ENCODE results near the gene SERPINH1. TPM values are rescaled to one million over a fixed set of nuclear protein-coding genes. Genes with fewer than 3 reads are reported as not detected.

Gene SERPINH1
- total RNA-seq, 1 donor from 2014 or later = 24.1 TPM

DNA sequence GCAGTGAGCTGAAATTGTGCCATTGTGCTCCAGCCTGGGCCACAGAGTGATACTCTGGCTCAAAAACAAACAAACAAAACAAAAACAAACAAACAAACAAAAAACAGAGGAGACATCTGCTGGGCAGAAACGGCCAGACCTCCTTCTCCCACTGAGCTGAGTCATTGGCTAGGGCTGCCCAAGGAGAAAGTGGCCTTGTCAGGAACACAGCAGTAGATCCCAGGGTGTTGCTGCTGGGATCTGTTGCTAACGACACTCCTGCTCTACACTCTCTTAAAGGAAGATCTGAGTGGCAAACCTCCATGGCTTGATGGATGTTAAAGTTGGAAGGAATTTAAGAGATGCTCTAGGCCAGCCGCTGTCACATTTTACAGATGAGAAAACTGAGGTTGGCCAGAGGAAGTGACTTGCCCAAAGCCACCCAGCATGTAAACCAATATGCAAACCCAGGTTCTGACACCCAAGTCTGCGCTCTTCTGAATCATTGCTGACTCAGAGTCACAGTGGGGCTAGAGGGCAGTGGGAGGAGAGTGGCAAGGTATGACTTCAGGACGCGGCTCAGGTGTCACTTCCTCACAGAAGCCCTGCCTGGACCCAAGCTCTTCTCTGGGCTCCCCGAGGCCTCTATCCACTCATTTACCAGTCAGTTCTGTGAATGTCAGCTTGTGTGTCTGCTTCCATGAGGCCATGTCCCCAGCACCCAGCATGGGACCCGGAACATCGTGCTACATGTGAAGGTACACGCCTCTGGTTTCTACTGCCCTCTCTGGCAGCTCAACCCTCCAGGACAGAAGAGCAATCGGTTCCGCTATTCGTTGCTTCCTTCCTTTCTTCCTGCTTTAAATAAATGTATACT, 25.0 kb upstream of the SERPINH1 start:
- Mint-ChIP-seq H3K4me1 (ENCODE audit: low read depth) (peaks cover 40% of the 10 kb centered on the region), H3K9me3 (no peaks in the 10 kb centered on the region), H3K4me3 (peak overlapping the region; percentile 63), H3K27me3 (ENCODE audit: insufficient read depth) (no peaks in the 10 kb centered on the region), H3K27ac (peak overlapping the region; percentile 64), H3K36me3 (ENCODE audit: low read depth) (no peaks in the 10 kb centered on the region)
- DNase-seq (ENCODE audit: low spot score) = peak; percentile 35
- intact Hi-C loops (cut with micrococcal nuclease) = loop anchor here (1.0 to 10.0 kb wide), 4 partner anchors 92 to 392 kb away; partner anchors contain the start of gene MAP6

- no peaks in the 10 kb centered on the region for H3K9me3 Mint-ChIP-seq
- no peak for DNase-seq (ENCODE audit: low spot score)
- H3K27ac Mint-ChIP-seq = peak overlapping the region; percentile 33
- no peaks in the 10 kb centered on the region for H3K27me3 Mint-ChIP-seq (ENCODE audit: insufficient read depth)
- no peaks in the 10 kb centered on the region for H3K36me3 Mint-ChIP-seq (ENCODE audit: low read depth)
- intact Hi-C loops (cut with micrococcal nuclease) = loop anchor here (1.0 to 10.0 kb wide), 4 partner anchors 92 to 393 kb away; partner anchors contain the start of gene MAP6
- H3K4me3 Mint-ChIP-seq = no peak overlapping the region
- H3K4me1 Mint-ChIP-seq (ENCODE audit: low read depth) = peaks cover 35% of the 10 kb centered on the region
Observed at GRCh38 chr11:75537740-75538139, 24.3 kb upstream of the SERPINH1 start.

DNA sequence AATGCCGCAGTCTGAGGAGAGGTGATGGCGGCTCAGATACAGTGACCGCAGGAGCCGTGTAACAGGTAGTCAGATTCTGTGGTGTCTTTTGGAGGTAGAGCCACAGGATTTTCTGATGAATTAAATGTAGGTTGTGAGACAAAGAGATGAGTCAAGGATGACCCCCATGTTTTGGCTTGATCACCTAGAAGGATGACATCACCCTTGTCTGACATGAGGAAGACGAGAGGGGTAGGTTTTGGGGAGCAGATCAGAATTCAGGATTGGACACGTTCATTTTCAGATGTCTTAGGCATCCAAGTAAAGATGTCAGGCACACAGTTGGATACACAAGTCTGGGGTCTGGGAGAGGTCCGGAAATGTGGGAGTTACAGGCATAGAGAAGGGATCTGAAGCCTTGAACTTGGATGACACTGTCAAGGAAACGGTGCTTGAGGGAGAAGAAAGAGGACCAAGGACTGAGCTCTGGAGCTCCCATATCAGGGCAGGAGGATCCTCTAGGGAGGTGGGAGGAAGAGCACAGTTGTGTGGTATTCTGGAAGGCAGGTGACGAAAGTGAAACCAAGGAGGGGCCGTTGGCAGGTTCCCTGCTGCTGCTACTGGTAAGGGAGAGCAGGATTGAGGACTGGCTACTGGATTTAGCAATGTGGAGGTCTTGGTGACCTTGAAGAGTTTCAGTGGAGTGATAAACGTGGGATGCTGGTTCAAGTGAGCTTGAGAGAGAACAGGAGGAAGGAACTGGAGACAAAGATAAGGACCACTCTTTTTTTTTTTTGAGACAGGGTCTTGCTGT, 23.7 kb upstream of the SERPINH1 start:
- Mint-ChIP-seq H3K9me3 (no peaks in the 10 kb centered on the region), H3K27ac (peak overlapping the region; percentile 33), H3K4me3 (no peak overlapping the region), H3K27me3 (ENCODE audit: insufficient read depth) (no peaks in the 10 kb centered on the region), H3K36me3 (ENCODE audit: low read depth) (no peaks in the 10 kb centered on the region), H3K4me1 (ENCODE audit: low read depth) (peaks cover 35% of the 10 kb centered on the region)
- no peak for DNase-seq (ENCODE audit: low spot score)
- intact Hi-C loops (cut with micrococcal nuclease) = loop anchor here (5.0 to 10.0 kb wide), 2 partner anchors 129 to 394 kb away; partner anchors contain the start of gene MAP6

DNA sequence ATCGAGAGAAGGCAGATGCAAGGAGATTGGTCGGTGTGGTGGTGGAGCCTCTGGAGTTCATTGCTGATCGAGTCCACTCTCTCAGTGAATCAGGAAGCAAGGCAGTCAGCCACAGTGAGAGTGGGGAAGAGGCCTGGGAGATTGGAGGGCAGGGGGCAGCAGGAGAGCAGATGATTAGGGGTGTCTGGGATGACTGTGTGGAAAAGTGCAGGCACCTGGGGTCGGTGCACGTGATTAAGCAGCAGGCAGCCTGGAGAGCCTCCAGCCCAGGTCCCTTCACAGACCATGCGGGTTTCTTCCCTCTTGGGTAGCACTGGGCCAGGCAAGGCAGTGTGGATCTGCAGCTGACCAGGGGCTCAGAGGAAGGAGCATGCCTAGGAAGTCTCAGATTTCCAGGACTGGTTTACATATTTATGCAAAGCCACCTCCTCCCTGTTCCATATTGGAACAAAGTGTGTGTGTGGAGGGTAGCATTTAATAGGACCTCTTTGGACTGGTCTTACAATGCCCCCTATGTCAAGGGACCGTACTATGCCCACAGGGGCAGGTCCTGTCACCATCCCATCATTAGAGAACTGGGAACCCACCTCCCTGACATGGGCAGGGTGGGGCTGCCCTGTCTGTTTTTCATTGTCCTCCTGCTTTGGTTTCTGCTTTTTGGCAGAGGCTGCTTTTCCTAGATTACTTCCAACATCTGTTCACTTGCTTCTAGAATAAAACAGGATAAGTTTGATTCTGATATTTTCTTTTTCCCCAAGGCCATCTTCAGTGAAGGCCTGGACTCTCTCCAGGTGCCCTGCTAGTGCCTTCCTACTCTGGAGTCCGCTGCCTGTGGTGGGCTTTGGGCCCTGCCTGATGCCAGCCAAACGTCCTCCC, 22.4 kb upstream of the SERPINH1 start:
- no peak overlapping the region for H3K4me3 Mint-ChIP-seq
- no peak overlapping the region for H3K27ac Mint-ChIP-seq
- no peak for DNase-seq (ENCODE audit: low spot score)
- peaks cover 30% of the 10 kb centered on the region for H3K4me1 Mint-ChIP-seq (ENCODE audit: low read depth)
- H3K36me3 Mint-ChIP-seq (ENCODE audit: low read depth) = no peaks in the 10 kb centered on the region
- H3K9me3 Mint-ChIP-seq = no peaks in the 10 kb centered on the region
- peaks cover 5% of the 10 kb centered on the region for H3K27me3 Mint-ChIP-seq (ENCODE audit: insufficient read depth)
- intact Hi-C loops (cut with micrococcal nuclease) = loop anchor here (5.0 to 10.0 kb wide), 2 partner anchors 128 to 395 kb away; partner anchors contain the start of gene MAP6

GRCh38 chr11:75541193-75542087, 20.6 kb upstream of the SERPINH1 start:
- Mint-ChIP-seq H3K4me1 (ENCODE audit: low read depth) (peaks cover 23% of the 10 kb centered on the region), H3K27ac (no peak overlapping the region)
- intact Hi-C loops (cut with micrococcal nuclease) = no loop called here

GRCh38 chr11:75542088-75542438, 20.0 kb upstream of the SERPINH1 start:
- Mint-ChIP-seq H3K27me3 (ENCODE audit: insufficient read depth) (peaks cover 13% of the 10 kb centered on the region), H3K27ac (no peak overlapping the region), H3K9me3 (no peaks in the 10 kb centered on the region), H3K4me3 (no peak overlapping the region), H3K36me3 (ENCODE audit: low read depth) (no peaks in the 10 kb centered on the region), H3K4me1 (ENCODE audit: low read depth) (peaks cover 16% of the 10 kb centered on the region)
- no peak for DNase-seq (ENCODE audit: low spot score)
- intact Hi-C loops (cut with micrococcal nuclease) = no loop called here

More at GRCh38 chr11:75541193-75542087, 20.6 kb upstream of the SERPINH1 start:
- H3K4me3 Mint-ChIP-seq = no peak overlapping the region
- H3K9me3 Mint-ChIP-seq = no peaks in the 10 kb centered on the region
- DNase-seq (ENCODE audit: low spot score) = no peak
- H3K27me3 Mint-ChIP-seq (ENCODE audit: insufficient read depth) = peaks cover 11% of the 10 kb centered on the region
- H3K36me3 Mint-ChIP-seq (ENCODE audit: low read depth) = no peaks in the 10 kb centered on the region

- no peak for DNase-seq (ENCODE audit: low spot score)
- intact Hi-C loops (cut with micrococcal nuclease) = no loop called here
- Mint-ChIP-seq H3K9me3 (no peaks in the 10 kb centered on the region), H3K27ac (no peak overlapping the region), H3K4me3 (no peak overlapping the region), H3K4me1 (ENCODE audit: low read depth) (no peaks in the 10 kb centered on the region), H3K36me3 (ENCODE audit: low read depth) (no peaks in the 10 kb centered on the region), H3K27me3 (ENCODE audit: insufficient read depth) (peaks cover 15% of the 10 kb centered on the region)
Observed at GRCh38 chr11:75543806-75544205, 18.2 kb upstream of the SERPINH1 start.

DNA sequence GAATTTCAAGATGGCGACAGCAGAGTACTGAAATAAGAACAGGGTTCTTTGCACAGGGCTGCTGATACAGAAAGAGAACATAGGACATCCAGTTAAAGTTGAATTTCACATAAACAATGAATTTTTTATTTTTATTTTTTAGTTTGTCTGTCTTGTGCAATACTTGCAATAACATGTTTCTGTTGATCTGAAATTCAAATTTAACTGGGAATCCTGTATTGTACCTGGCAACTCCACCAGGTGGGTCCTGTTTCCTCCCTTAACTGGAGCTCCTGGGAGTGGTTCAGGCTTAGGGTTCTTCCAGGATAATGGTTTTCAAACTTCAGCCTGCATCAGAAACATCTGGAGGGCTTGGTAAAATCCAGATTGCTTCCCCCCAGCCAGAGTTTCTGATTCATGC, 14.9 kb upstream of the SERPINH1 start:
- H3K9me3 Mint-ChIP-seq = no peaks in the 10 kb centered on the region

GRCh38 chr11:75547617-75548058, 14.4 kb upstream of the SERPINH1 start:
- H3K9me3 Mint-ChIP-seq = no peaks in the 10 kb centered on the region
- intact Hi-C loops (cut with micrococcal nuclease) = loop anchor here (1.0 kb wide), 2 partner anchors 15 to 30 kb away; partner anchors contain the start of gene SERPINH1
- no peak for DNase-seq (ENCODE audit: low spot score)
- H3K27ac Mint-ChIP-seq = no peak overlapping the region
- H3K27me3 Mint-ChIP-seq (ENCODE audit: insufficient read depth) = peaks cover 15% of the 10 kb centered on the region
- no peaks in the 10 kb centered on the region for H3K36me3 Mint-ChIP-seq (ENCODE audit: low read depth)
- no peaks in the 10 kb centered on the region for H3K4me1 Mint-ChIP-seq (ENCODE audit: low read depth)
- no peak overlapping the region for H3K4me3 Mint-ChIP-seq

More for the DNA sequence above, 14.9 kb upstream of the SERPINH1 start:
- intact Hi-C loops (cut with micrococcal nuclease) = loop anchor here (1.0 kb wide), 2 partner anchors 15 to 30 kb away; partner anchors contain the start of gene SERPINH1
- H3K4me1 Mint-ChIP-seq (ENCODE audit: low read depth) = no peaks in the 10 kb centered on the region
- H3K4me3 Mint-ChIP-seq = no peak overlapping the region
- H3K36me3 Mint-ChIP-seq (ENCODE audit: low read depth) = no peaks in the 10 kb centered on the region
- no peak for DNase-seq (ENCODE audit: low spot score)
- no peak overlapping the region for H3K27ac Mint-ChIP-seq
- peaks cover 15% of the 10 kb centered on the region for H3K27me3 Mint-ChIP-seq (ENCODE audit: insufficient read depth)

DNA sequence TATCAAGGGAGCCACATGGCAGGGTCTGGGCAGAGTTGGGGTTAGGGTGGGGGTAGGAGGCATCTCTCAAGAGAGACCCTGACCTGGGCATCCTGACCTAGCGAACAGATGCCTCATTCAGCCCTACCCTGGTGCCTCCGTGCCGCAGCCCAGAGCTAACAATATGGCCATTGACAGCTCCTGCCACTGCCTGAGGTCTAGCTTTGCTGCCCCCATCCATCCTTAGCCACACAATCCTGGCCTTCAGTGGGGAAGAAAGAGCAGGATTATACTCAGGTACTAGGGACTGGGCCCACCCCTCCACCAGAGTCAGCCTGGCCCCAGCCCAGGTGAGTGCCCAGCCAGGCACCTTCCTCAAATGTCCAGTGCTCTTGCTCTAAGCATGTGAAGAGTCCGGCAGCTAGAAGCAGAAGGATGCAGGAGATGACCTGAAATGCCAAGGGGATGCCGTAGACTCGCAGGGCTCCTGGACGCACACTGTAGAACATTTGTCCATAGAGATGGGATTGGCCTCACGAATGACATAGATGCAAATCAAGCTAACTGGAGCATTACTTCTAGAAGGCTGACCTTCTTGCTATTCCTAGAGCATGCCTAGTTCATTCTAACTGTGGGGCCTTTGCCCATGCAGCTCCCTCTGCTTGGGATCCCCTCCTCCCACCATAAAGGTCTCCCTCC, 13.3 kb upstream of the SERPINH1 start:
- H3K36me3 Mint-ChIP-seq (ENCODE audit: low read depth) = no peaks in the 10 kb centered on the region
- H3K4me3 Mint-ChIP-seq = no peak overlapping the region
- no peak overlapping the region for H3K27ac Mint-ChIP-seq
- no peak for DNase-seq (ENCODE audit: low spot score)
- intact Hi-C loops (cut with micrococcal nuclease) = no loop called here
- H3K9me3 Mint-ChIP-seq = no peaks in the 10 kb centered on the region
- H3K27me3 Mint-ChIP-seq (ENCODE audit: insufficient read depth) = peaks cover 12% of the 10 kb centered on the region
- no peaks in the 10 kb centered on the region for H3K4me1 Mint-ChIP-seq (ENCODE audit: low read depth)

DNA sequence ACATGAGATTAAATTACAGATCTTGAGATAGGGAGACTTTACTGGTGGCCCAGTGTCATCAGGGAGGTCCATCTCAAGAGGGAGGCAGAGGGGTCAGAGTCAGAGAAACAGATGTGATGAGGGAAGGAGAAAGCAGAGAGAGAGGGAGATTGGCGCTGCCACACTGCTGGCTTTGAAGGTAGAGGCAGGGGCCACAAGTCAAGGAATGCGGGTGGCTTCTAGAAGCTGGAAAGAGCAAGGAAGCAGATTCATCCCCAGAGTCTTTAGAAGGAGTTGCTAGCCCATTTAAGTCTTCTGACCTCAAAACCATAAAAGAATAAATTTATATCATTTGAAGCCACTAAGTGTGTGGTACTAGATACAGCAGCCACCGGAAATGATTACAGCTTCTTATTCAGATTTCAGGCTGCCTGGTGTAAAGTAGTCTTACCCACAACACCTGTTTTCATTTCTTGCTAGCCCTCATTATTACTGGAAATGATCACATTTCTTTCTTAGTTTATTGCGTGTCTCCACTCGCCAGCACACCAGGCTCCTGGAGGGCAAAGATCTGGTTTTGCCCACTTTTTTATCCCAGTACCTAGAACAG, 12.6 kb upstream of the SERPINH1 start:
- Mint-ChIP-seq H3K4me3 (no peak overlapping the region), H3K27me3 (ENCODE audit: insufficient read depth) (peaks cover 11% of the 10 kb centered on the region), H3K36me3 (ENCODE audit: low read depth) (no peaks in the 10 kb centered on the region), H3K27ac (no peak overlapping the region), H3K9me3 (no peaks in the 10 kb centered on the region), H3K4me1 (ENCODE audit: low read depth) (no peaks in the 10 kb centered on the region)
- intact Hi-C loops (cut with micrococcal nuclease) = no loop called here
- DNase-seq (ENCODE audit: low spot score) = no peak

Measured in activated T-helper 1 cell treated with anti-CD3 and anti-CD28 coated beads, Interleukin-12 subunit alpha, Interleukin-12 subunit beta, Interleukin-2, Interleukin-4 antibody, amounts not matched to agents 30 ng/mL and 10 ng/mL and 1 ng/mL, durations not matched to agents 14 hours and 24 hours and 36 hours (primary cell).